DOHH2 (cell line): Measurements from ENCODE around the gene DOCK1.

ENCODE experiments used
- CTCF ChIP-seq: fragments of 200-600 bp; sonication (generic); IDR thresholded peaks from one replicate; pipeline ENCODE4 v1.5.1; 2014; ENCODE audit warnings: antibody characterized with exemption, mild to moderate bottlenecking, low read depth, low read length; ENCODE audit not compliant: poor library complexity, severe bottlenecking
- EZH2phosphoT487 ChIP-seq: fragments of 200-600 bp; sonication (generic); IDR thresholded peaks from 2 replicates; pipeline ENCODE4 v1.6.1; 2017; ENCODE audit warnings: borderline replicate concordance, mild to moderate bottlenecking, antibody characterized with exemption, low read length, moderate library complexity, mixed read lengths

GRCh38 chr10:127162841-127163240 lies 257.6 kb downstream of the DOCK1 start:
- TF ChIP-seq CTCF: no peak
- TF ChIP-seq EZH2phosphoT487: no peak
